Measurements from ENCODE around the gene IP6K3. TPM values are rescaled to one million over a fixed set of nuclear protein-coding genes. Genes with fewer than 3 reads are reported as not detected.

The IP6K3 gene
- total RNA-seq, 1 donor from 2014 or later = 0.75 TPM

GRCh38 chr6:33731751-33732282, 14.9 kb downstream of the IP6K3 start:
- peaks cover 23% of the 10 kb centered on the region for H3K4me1 Mint-ChIP-seq (ENCODE audit: unreplicated experiment)
- DNase-seq (ENCODE audit: extremely low spot score, unreplicated experiment) = no peak
- TF ChIP-seq CTCF (conservative IDR thresholded peaks at IDR 0.05) = no peak
- H3K36me3 Mint-ChIP-seq = no peaks in the 10 kb centered on the region
- no peaks in the 10 kb centered on the region for H3K9me3 Mint-ChIP-seq
- H3K27me3 Mint-ChIP-seq = no peaks in the 10 kb centered on the region
- H3K27ac Mint-ChIP-seq = peak overlapping the region; percentile 67
- H3K4me3 Mint-ChIP-seq = no peak overlapping the region

- no peak for DNase-seq (ENCODE audit: extremely low spot score, unreplicated experiment)
- H3K4me3 Mint-ChIP-seq = no peak overlapping the region
- peaks cover 23% of the 10 kb centered on the region for H3K4me1 Mint-ChIP-seq (ENCODE audit: unreplicated experiment)
- no peaks in the 10 kb centered on the region for H3K27me3 Mint-ChIP-seq
- H3K9me3 Mint-ChIP-seq = no peaks in the 10 kb centered on the region
- H3K36me3 Mint-ChIP-seq = no peaks in the 10 kb centered on the region
- peak overlapping the region; percentile 67 for H3K27ac Mint-ChIP-seq
- TF ChIP-seq CTCF (conservative IDR thresholded peaks at IDR 0.05) = no peak
These were observed 15.7 kb downstream of the IP6K3 start for GRCh38 chr6:33731035-33731434.

- H3K4me1 Mint-ChIP-seq (ENCODE audit: unreplicated experiment) = peaks cover 24% of the 10 kb centered on the region
- no peak for DNase-seq (ENCODE audit: extremely low spot score, unreplicated experiment)
- H3K9me3 Mint-ChIP-seq = no peaks in the 10 kb centered on the region
- no peaks in the 10 kb centered on the region for H3K27me3 Mint-ChIP-seq
- TF ChIP-seq CTCF (conservative IDR thresholded peaks at IDR 0.05) = no peak
- H3K27ac Mint-ChIP-seq = peak overlapping the region; percentile 29
- H3K4me3 Mint-ChIP-seq = no peak overlapping the region
- H3K36me3 Mint-ChIP-seq = no peaks in the 10 kb centered on the region
These were observed 16.1 kb downstream of the IP6K3 start for GRCh38 chr6:33730611-33731010.

- no peaks in the 10 kb centered on the region for H3K9me3 Mint-ChIP-seq
- DNase-seq (ENCODE audit: extremely low spot score, unreplicated experiment) = no peak
- H3K27me3 Mint-ChIP-seq = peaks cover 8% of the 10 kb centered on the region
- H3K4me3 Mint-ChIP-seq = no peak overlapping the region
- no peak for TF ChIP-seq CTCF (conservative IDR thresholded peaks at IDR 0.05)
- H3K27ac Mint-ChIP-seq = no peak overlapping the region
- H3K36me3 Mint-ChIP-seq = no peaks in the 10 kb centered on the region
- H3K4me1 Mint-ChIP-seq (ENCODE audit: unreplicated experiment) = peaks cover 33% of the 10 kb centered on the region
These were observed 17.6 kb downstream of the IP6K3 start for GRCh38 chr6:33729059-33729458.

- Mint-ChIP-seq H3K4me1 (ENCODE audit: unreplicated experiment) (peaks cover 39% of the 10 kb centered on the region), H3K27me3 (peaks cover 13% of the 10 kb centered on the region), H3K36me3 (no peaks in the 10 kb centered on the region), H3K9me3 (no peaks in the 10 kb centered on the region), H3K4me3 (no peak overlapping the region), H3K27ac (no peak overlapping the region)
- no peak for DNase-seq (ENCODE audit: extremely low spot score, unreplicated experiment)
- no peak for TF ChIP-seq CTCF (conservative IDR thresholded peaks at IDR 0.05)
These were observed 18.3 kb downstream of the IP6K3 start for GRCh38 chr6:33728438-33728837.

- H3K36me3 Mint-ChIP-seq = no peaks in the 10 kb centered on the region
- no peak for TF ChIP-seq CTCF (conservative IDR thresholded peaks at IDR 0.05)
- H3K9me3 Mint-ChIP-seq = no peaks in the 10 kb centered on the region
- H3K4me1 Mint-ChIP-seq (ENCODE audit: unreplicated experiment) = peaks cover 36% of the 10 kb centered on the region
- H3K4me3 Mint-ChIP-seq = no peak overlapping the region
- no peak for DNase-seq (ENCODE audit: extremely low spot score, unreplicated experiment)
- peaks cover 17% of the 10 kb centered on the region for H3K27me3 Mint-ChIP-seq
- H3K27ac Mint-ChIP-seq = no peak overlapping the region
These were observed 18.8 kb downstream of the IP6K3 start for GRCh38 chr6:33727932-33728331.
